Measurements from ENCODE around the gene C17orf100. TPM values are rescaled to one million over a fixed set of nuclear protein-coding genes. Genes with fewer than 3 reads are reported as not detected.
"Not testable (repeated sequence)": the region's sequence is repeated elsewhere in the genome, so short reads cannot be mapped to it uniquely, and the experiment has no call there.

C17orf100 gene
- total and polyA plus RNA-seq, 2 of the 13 experiments (the other 11 are each of a cell fraction or from before 2014, with no cell fraction given): 3.6 to 8.7 TPM

GRCh38 chr17:6657633-6658287 lies 6.2 kb downstream of the C17orf100 start (continued):
- TF ChIP-seq ZSCAN5A (CRISPR knock-in tag; IDR thresholded peaks at IDR 0.05; ENCODE audit: borderline replicate concordance) (no peak), ZNF768 (CRISPR knock-in tag; IDR thresholded peaks at IDR 0.05) (no peak), MZF1 (CRISPR knock-in tag; IDR thresholded peaks at IDR 0.05; ENCODE audit: borderline replicate concordance) (no peak), ZNF629 (CRISPR knock-in tag; conservative IDR thresholded peaks at IDR 0.05) (no peak), GLMP (CRISPR knock-in tag; IDR thresholded peaks at IDR 0.05; ENCODE audit: borderline replicate concordance) (no peak), ZKSCAN5 (CRISPR knock-in tag; IDR thresholded peaks at IDR 0.05) (no peak), ZNF430 (CRISPR knock-in tag; IDR thresholded peaks at IDR 0.05) (no peak)

GRCh38 chr17:6658411-6658810 lies 6.8 kb downstream of the C17orf100 start:
- CTCF ChIA-PET (ENCODE audit: low intra/inter-chr PET ratio, low total read pairs); H3K27ac ChIP-seq (ENCODE audit: extremely low read length, insufficient read depth, low read length); ATAC-seq; in situ Hi-C loops (cut with HindIII; ENCODE audit: extremely low pct_ligation_motif_present, low pct_unique_long_range_greater_than_20kb); H3K4me3 ChIP-seq (replicated peaks in 1 of 3; ENCODE audit: insufficient read depth in 1 of 3, low read depth in 2 of 3, low read length in 3 of 3); FAIRE-seq; H3K36me3 ChIP-seq (replicated peaks in 1 of 2; ENCODE audit: control insufficient read depth in 1 of 2, insufficient read depth in 2 of 2, low read length in 2 of 2); intact Hi-C loops (cut with micrococcal nuclease; ENCODE audit: unreplicated experiment); POLR2A ChIA-PET; H3K9me3 ChIP-seq (ENCODE audit: low read length); H2AFZ ChIP-seq (ENCODE audit: low read length); H3K27me3 ChIP-seq (ENCODE audit: control insufficient read depth in 1 of 2, insufficient read depth in 2 of 2, low read length in 2 of 2); H3K9ac ChIP-seq (ENCODE audit: insufficient read depth, low read depth, low read length); DNase-seq (ENCODE audit: low spot score); H3K4me2 ChIP-seq (ENCODE audit: low read depth, low read length); BruUV-seq (replicated peaks): not testable (repeated sequence)
- Histone ChIP-seq H4K20me1 (ENCODE audit: insufficient read depth, low read length) (peaks cover 11% of the 10 kb centered on the region), H3K79me2 (ENCODE audit: insufficient read depth, low read length) (peaks cover 14% of the 10 kb centered on the region), H3K4me1 (ENCODE audit: insufficient read depth, low read length) (peaks cover 20% of the 10 kb centered on the region)
- 83% methylated on average over 5 of the region's 5 CpGs for WGBS (ENCODE audit: low lambda C conversion rate)
